GM23248 (cell line): ENCODE measurements around the gene ERG.

Experiments
- EZH2 ChIP-seq: fragments of 200-600 bp; sonication (generic); IDR thresholded peaks from 2 replicates; pipeline ENCODE4 v1.6.1; 2018; ENCODE audit warnings: antibody characterized with exemption, mild to moderate bottlenecking; ENCODE audit not compliant: insufficient read depth, poor library complexity, severe bottlenecking
- EZH2phosphoT487 ChIP-seq: fragments of 200-600 bp; sonication (generic); IDR thresholded peaks from 2 replicates; pipeline ENCODE4 v1.6.1; 2018; ENCODE audit warnings: antibody characterized with exemption, moderate library complexity, mild to moderate bottlenecking, low read depth; ENCODE audit not compliant: insufficient read depth

GRCh38 chr21:38352536-38353219, 145.6 kb downstream of the ERG start:
- no peak for TF ChIP-seq EZH2
- no peak for TF ChIP-seq EZH2phosphoT487
